ENCODE measurements around the gene LRRC8D.

- no peak for TF ChIP-seq CTCF (IDR thresholded peaks at IDR 0.05)
- no peak for TF ChIP-seq POLR2AphosphoS5 (IDR thresholded peaks at IDR 0.05; ENCODE audit: low read depth, low read length)
- no peak for TF ChIP-seq REST (IDR thresholded peaks at IDR 0.05; ENCODE audit: insufficient read depth in 1 of 2, low read depth in 2 of 2, low read length in 1 of 2)
Measured at GRCh38 chr1:89836252-89837035, 15.6 kb downstream of the LRRC8D start.

Measured in Panc1 (cell line).